ENCODE measurements around the gene RHBDD3.

The RHBDD3 gene

DNA sequence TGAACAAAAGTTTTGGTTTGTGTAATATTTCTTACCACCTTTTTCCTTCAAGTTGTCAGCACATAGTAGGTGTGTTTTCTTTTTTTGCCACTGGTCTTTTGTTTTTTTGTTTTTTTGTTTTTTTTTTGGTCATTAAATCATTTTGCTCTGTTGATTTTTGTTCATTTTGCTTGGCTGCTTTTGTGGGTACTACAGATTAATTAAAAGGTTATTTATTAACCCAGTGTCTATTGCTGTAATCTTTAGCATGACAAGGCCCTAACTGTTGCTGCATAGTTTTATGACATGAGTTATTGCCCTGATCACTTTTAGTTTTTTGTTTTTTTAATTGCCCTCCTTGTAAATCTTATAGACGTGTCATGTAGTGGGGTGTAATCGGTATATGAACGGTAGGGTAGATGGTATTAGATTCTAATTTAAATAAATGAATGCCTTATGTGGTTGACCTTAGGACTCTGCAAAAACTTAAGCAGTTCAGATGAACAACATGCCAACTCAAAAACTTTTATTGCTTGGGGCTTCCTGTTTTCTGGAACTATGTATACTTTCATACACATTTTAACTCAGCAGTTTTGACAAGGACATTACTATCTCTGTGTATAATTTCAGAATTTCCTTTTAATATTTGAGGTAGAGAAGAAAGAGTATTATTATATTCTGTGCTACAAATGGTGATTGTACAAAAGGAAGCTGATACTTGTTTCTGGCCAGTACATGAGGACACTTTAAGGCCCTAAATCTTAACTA, 8.2 kb upstream of the RHBDD3 start:
- DNase-seq (ENCODE audit: low read depth) = no peak
- TF ChIP-seq, protein P1, sequence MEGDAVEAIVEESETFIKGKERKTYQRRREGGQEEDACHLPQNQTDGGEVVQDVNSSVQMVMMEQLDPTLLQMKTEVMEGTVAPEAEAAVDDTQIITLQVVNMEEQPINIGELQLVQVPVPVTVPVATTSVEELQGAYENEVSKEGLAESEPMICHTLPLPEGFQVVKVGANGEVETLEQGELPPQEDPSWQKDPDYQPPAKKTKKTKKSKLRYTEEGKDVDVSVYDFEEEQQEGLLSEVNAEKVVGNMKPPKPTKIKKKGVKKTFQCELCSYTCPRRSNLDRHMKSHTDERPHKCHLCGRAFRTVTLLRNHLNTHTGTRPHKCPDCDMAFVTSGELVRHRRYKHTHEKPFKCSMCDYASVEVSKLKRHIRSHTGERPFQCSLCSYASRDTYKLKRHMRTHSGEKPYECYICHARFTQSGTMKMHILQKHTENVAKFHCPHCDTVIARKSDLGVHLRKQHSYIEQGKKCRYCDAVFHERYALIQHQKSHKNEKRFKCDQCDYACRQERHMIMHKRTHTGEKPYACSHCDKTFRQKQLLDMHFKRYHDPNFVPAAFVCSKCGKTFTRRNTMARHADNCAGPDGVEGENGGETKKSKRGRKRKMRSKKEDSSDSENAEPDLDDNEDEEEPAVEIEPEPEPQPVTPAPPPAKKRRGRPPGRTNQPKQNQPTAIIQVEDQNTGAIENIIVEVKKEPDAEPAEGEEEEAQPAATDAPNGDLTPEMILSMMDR (IDR thresholded peaks at IDR 0.05; ENCODE audit: low read length, missing control alignments) = no peak
- no peak overlapping the region for H3K4me3 ChIP-seq (replicated peaks; ENCODE audit: low read depth, low read length)

DNA sequence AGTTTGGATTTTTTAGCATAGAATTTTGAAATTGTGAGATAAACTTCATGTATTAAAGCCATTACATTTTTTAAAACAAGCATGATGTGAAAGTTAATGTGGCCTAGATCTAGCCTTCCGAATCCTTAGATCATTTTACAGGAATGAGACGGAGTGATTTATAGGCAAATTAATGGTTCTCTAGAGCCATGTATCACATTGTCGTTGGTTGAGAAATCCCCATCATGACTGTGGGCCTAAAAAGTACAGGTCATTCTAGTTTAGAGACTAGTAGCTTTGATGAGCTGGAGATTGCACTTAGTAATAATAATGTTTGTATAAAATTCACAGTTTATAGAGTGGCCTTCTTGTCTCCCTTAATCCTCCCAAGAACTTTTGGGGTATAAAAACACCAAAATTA, 7.4 kb upstream of the RHBDD3 start:
- DNase-seq (ENCODE audit: low read depth) = no peak
- H3K4me3 ChIP-seq (replicated peaks; ENCODE audit: low read depth, low read length) = no peak overlapping the region
- TF ChIP-seq, protein P1 (IDR thresholded peaks at IDR 0.05; ENCODE audit: low read length, missing control alignments) = no peak

DNA sequence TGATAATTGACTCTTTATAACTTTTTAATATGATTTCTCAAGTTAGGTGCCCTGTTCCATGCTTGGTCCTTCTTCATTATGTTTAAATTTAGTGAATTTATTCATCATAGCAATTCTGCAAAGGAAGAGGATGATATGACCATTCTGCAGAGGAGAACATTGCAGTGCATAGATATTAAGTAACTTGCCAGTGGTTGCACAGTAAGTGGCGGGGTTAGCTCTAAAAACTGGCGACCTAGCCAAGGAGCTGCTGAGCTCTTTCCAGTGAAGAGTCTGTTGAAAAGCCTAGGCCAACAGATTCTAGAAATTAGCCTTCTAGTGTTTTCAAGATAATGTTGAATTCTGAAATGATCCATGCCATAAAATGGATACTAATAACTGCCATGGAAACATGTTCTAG, 4.8 kb upstream of the RHBDD3 start:
- DNase-seq (ENCODE audit: low read depth) = no peak
- H3K4me3 ChIP-seq (replicated peaks; ENCODE audit: low read depth, low read length) = no peak overlapping the region
- TF ChIP-seq, protein P1 (IDR thresholded peaks at IDR 0.05; ENCODE audit: low read length, missing control alignments) = no peak

DNA sequence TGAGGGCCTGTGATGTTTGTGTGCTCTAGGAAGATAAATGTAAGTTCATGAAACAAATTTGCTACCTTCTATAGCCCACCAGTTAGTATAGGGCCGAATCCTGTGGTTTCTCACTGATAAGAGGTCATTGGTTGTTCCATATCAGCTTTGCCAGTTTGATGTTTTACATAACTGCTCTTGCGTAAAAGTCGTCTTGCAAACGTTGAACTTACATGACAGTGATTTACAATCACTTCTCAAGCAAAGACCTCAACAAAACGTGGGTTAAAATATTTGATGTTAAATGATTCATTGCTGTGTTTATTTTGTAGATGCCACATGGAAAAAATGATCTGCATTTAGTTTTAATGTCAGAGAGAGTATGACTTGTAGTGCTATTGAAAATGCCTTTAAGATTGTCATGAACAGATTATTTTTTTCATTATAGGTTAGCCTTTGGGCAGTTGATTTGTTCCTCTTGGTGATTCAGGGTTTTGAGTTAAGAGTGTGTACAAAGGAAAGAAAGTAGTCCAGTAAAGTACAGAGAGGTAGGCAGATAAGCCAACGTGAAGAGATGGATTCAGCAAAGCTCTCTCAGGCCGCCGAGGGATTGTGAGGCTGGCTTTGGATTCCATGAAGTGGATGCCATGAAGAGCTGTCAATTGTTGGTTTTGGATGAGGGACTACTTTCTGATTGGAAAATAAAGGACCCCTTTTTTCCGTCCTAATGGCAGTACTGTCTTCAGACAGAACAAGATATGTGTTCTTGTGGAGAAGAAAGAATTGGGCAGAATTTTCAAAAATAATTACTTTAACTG, 2.9 kb upstream of the RHBDD3 start:
- peak; percentile 44 for DNase-seq (ENCODE audit: low read depth)
- TF ChIP-seq, protein P1 (IDR thresholded peaks at IDR 0.05; ENCODE audit: low read length, missing control alignments) = no peak
- H3K4me3 ChIP-seq (replicated peaks; ENCODE audit: low read depth, low read length) = peak overlapping the region; percentile 93

DNA sequence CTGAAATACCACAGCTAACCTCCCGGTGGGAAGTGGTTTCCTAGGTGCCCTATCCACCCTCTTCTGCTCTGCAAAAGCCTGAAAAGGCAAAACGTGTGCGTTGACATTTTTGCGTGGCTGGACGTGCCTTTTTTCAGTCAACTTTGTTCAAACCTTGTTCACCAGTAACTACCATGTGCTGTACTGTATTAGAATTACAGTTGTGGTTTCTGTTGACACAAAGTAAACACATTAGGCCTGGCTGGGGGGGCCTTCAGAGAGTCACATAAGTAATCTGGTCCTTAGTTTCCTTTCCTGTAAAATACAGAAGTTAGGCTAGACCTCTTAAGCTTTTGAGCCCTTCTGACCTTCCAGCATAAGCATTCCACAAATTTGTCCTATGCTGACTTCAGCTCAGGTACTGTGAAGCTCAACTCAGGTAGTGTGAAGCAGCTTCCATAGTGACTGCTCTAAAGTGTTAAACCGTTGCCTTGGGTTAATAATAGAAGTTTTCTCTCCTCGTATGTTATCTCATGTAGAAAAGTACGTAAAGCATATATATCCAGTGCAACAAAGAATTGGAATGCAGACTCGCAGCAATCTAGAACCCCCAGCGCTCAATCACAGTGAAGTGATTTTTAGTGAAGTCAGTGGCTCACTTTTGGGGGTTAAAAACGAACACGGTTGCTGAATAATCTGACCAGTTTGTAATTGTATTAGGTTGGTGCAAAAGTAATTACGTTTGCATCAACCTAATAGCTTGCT, 2.1 kb upstream of the RHBDD3 start:
- peak overlapping the region; percentile 93 for H3K4me3 ChIP-seq (replicated peaks; ENCODE audit: low read depth, low read length)
- TF ChIP-seq, protein P1 (IDR thresholded peaks at IDR 0.05; ENCODE audit: low read length, missing control alignments) = no peak
- DNase-seq (ENCODE audit: low read depth) = no peak

DNA sequence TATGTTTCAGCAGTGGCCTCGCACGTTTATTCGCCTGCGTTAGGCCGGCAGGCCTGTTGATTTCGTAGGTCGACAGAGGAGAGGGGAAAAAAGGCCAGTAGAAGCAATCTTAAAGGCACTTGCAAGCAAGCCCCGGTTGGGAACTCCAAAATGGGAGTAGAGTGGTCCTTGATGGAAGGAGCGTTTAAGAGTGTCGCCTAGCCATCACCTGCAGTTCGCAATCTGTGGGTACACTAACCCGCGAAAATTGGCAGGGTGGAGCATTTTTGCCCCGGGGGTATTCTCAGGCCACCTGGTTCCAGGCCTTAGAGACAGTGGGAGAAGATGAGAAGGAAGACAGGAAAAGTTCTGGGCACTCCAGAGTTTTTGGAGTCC, 1.4 kb upstream of the RHBDD3 start:
- TF ChIP-seq, protein P1 (IDR thresholded peaks at IDR 0.05; ENCODE audit: low read length, missing control alignments) = no peak
- H3K4me3 ChIP-seq (replicated peaks; ENCODE audit: low read depth, low read length) = peak overlapping the region; percentile 93
- DNase-seq (ENCODE audit: low read depth) = no peak
